ENCODE results near the gene SCGB1D4.

GRCh38 chr11:62280452-62280851, 18.4 kb downstream of the SCGB1D4 start:
- TF ChIP-seq CTCF (IDR thresholded peaks at IDR 0.05; ENCODE audit: poor library complexity, severe bottlenecking) (no peak), MXI1 (conservative IDR thresholded peaks at IDR 0.05; ENCODE audit: poor library complexity, severe bottlenecking) (no peak)
- TF ChIP-seq, protein P1, sequence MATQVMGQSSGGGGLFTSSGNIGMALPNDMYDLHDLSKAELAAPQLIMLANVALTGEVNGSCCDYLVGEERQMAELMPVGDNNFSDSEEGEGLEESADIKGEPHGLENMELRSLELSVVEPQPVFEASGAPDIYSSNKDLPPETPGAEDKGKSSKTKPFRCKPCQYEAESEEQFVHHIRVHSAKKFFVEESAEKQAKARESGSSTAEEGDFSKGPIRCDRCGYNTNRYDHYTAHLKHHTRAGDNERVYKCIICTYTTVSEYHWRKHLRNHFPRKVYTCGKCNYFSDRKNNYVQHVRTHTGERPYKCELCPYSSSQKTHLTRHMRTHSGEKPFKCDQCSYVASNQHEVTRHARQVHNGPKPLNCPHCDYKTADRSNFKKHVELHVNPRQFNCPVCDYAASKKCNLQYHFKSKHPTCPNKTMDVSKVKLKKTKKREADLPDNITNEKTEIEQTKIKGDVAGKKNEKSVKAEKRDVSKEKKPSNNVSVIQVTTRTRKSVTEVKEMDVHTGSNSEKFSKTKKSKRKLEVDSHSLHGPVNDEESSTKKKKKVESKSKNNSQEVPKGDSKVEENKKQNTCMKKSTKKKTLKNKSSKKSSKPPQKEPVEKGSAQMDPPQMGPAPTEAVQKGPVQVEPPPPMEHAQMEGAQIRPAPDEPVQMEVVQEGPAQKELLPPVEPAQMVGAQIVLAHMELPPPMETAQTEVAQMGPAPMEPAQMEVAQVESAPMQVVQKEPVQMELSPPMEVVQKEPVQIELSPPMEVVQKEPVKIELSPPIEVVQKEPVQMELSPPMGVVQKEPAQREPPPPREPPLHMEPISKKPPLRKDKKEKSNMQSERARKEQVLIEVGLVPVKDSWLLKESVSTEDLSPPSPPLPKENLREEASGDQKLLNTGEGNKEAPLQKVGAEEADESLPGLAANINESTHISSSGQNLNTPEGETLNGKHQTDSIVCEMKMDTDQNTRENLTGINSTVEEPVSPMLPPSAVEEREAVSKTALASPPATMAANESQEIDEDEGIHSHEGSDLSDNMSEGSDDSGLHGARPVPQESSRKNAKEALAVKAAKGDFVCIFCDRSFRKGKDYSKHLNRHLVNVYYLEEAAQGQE (IDR thresholded peaks at IDR 0.05; ENCODE audit: borderline replicate concordance), result no peak

Data from neural cell (in vitro differentiated cells).